Posterior vena cava (tissue), 2 donors: ENCODE data around the gene STX3. TPM values are rescaled to one million over a fixed set of nuclear protein-coding genes. Genes with fewer than 3 reads are reported as not detected.

Experiments
- total RNA-seq, 2 donors: library from RNA; stranded (reverse); fragmentation: NEBNext Ultra II Directional; extraction: Animal tissue kit (Norgen Biotek cat#: 25700); gene quantifications; one replicate each; pipeline ENCODE4 v1.2.1, GENCODE V29; 2021
- donor health status: DM: yes; HTN: yes; CAD: no.
- donor health status: DM: yes; HTN: yes; CAD: no.

Gene STX3
- total RNA-seq, 2 donors from 2014 or later, result 13.5 to 19.6 TPM

Other genes with a start within 250 kb of the STX3 start
- not detected for gene OR4D9, start 243.8 kb upstream of the STX3 start, total RNA-seq
- 10 to 100 TPM; 29.7 to 35.7 TPM for gene OSBP, start 139.6 kb upstream of the STX3 start, total RNA-seq
- gene PATL1, start 86.3 kb upstream of the STX3 start, total RNA-seq, result 10 to 100 TPM; 19.4 to 24.2 TPM
- not detected for gene OR10V1, start 41.5 kb upstream of the STX3 start, total RNA-seq
- gene MRPL16, start 55.4 kb downstream of the STX3 start, total RNA-seq, result 10 to 100 TPM; 25.5 to 29.8 TPM
- gene CBLIF, start 90.1 kb downstream of the STX3 start, total RNA-seq, result not detected
- not detected for gene TCN1, start 111.1 kb downstream of the STX3 start, total RNA-seq
- not detected for gene OOSP3, start 123.4 kb downstream of the STX3 start, total RNA-seq
- gene OOSP1, start 183.1 kb downstream of the STX3 start, total RNA-seq, result not detected
- not detected for gene OOSP4A, start 208.7 kb downstream of the STX3 start, total RNA-seq